SK-N-SH (cell line): ENCODE data around the gene CPZ. TPM values are rescaled to one million over a fixed set of nuclear protein-coding genes. Genes with fewer than 3 reads are reported as not detected.

Experiments used
- CTCF ChIA-PET: fragments of 300-600, 350-600 bp; formaldehyde crosslinking; extraction: SDS; loops from one replicate; lab custom pipeline; 2021; lab: Yijun Ruan, JAX
- POLR2A ChIA-PET: fragments of 350-600 bp; sonication (Branson Sonifier 250); formaldehyde crosslinking; extraction: SDS; loops from one replicate; lab custom pipeline; 2020; ENCODE audit warnings: antibody characterized with exemption, inconsistent platforms; lab: Yijun Ruan, JAX
- DNase-seq: peaks from one replicate; pipeline ENCODE4 v3.0.0; 2012
- H2AFZ ChIP-seq: fragments of 200-600 bp; sonication (generic); 2 replicates; pipeline ENCODE4 v1.8.1; 2016; ENCODE audit warnings: antibody characterized with exemption, mild to moderate bottlenecking, low read depth
- H3F3A ChIP-seq: fragments of 200-600 bp; sonication (generic); replicated peaks from 2 replicates; pipeline ENCODE3; 2016; ENCODE audit warnings: antibody characterized with exemption, mild to moderate bottlenecking; ENCODE audit not compliant: insufficient read depth
- H3K27ac ChIP-seq, 2 experiments: fragments of 200-500 bp in 1 of 2; fragments of 200-600 bp in 1 of 2; sonication (Bioruptor generic) in 1 of 2; sonication (generic), shearing (Covaris generic) in 1 of 2; 2 replicates each; pipeline versions ENCODE4 v1.5.1 to v1.6.1; 2014 to 2016; ENCODE audit warnings: low read depth in 2 of 2, inconsistent platforms in 1 of 2, low read length in 1 of 2, mild to moderate bottlenecking in 1 of 2, mixed read lengths in 1 of 2
- H3K27me3 ChIP-seq: fragments of 200-600 bp; sonication (generic), shearing (Covaris generic); 2 replicates; pipeline ENCODE4 v1.6.1; 2016; ENCODE audit warnings: mixed run types; ENCODE audit not compliant: insufficient read depth
- H3K36me3 ChIP-seq, 2 experiments: fragments of 200-500 bp in 1 of 2; fragments of 200-600 bp in 1 of 2; sonication (Bioruptor generic) in 1 of 2; sonication (generic) in 1 of 2; replicated peaks in 1 of 2; 2 replicates each; pipeline versions ENCODE3 to v1.5.1; 2014 to 2016; ENCODE audit warnings: low read length in 1 of 2, mild to moderate bottlenecking in 1 of 2; ENCODE audit not compliant: insufficient read depth in 2 of 2, control insufficient read depth in 1 of 2
- H3K4me1 ChIP-seq, 2 experiments: fragments of 200-500 bp in 1 of 2; fragments of 200-600 bp in 1 of 2; sonication (Bioruptor generic) in 1 of 2; sonication (generic), shearing (Covaris generic) in 1 of 2; 2 replicates each; pipeline versions ENCODE4 v1.5.1 to v1.6.1; 2014 to 2016; ENCODE audit warnings: low read depth in 1 of 2, low read length in 1 of 2, mixed run types in 1 of 2; ENCODE audit not compliant: insufficient read depth in 2 of 2, control insufficient read depth in 1 of 2
- H3K4me2 ChIP-seq: fragments of 200-600 bp; sonication (generic), shearing (Covaris generic); 2 replicates; pipeline ENCODE4 v1.6.1; 2017; ENCODE audit warnings: mixed run types
- H3K4me3 ChIP-seq, 2 experiments: fragments of 200-500 bp in 1 of 2; fragments of 200-600 bp in 1 of 2; sonication (Bioruptor generic) in 1 of 2; sonication (generic), shearing (Covaris generic) in 1 of 2; 2 replicates each; pipeline versions ENCODE4 v1.5.1 to v1.8.1; 2014 to 2016; ENCODE audit warnings: low read depth in 2 of 2, inconsistent platforms in 1 of 2, low read length in 1 of 2, mild to moderate bottlenecking in 1 of 2, mixed read lengths in 1 of 2, moderate library complexity in 1 of 2
- H3K79me2 ChIP-seq: fragments of 200-600 bp; sonication (generic); 2 replicates; pipeline ENCODE4 v1.8.1; 2017; ENCODE audit warnings: mild to moderate bottlenecking; ENCODE audit not compliant: insufficient read depth
- H3K9ac ChIP-seq: fragments of 200-600 bp; sonication (generic); 2 replicates; pipeline ENCODE4 v1.6.1; 2017; ENCODE audit warnings: mixed run types
- H3K9me2 ChIP-seq: fragments of 200-600 bp; sonication (generic); 2 replicates; pipeline ENCODE4 v1.6.1; 2017; ENCODE audit warnings: mixed run types
- H3K9me3 ChIP-seq: fragments of 200-600 bp; sonication (generic); 2 replicates; pipeline ENCODE4 v1.6.1; 2017; ENCODE audit warnings: mixed run types, mild to moderate bottlenecking, moderate library complexity
- H4K20me1 ChIP-seq: fragments of 200-600 bp; sonication (generic); 2 replicates; pipeline ENCODE4 v1.6.1; 2017; ENCODE audit warnings: mild to moderate bottlenecking, mixed run types; ENCODE audit not compliant: insufficient read depth
- CHD2 ChIP-seq: fragments of 150-350 bp; IDR thresholded peaks from 2 replicates; pipeline ENCODE4 v1.6.1; 2018; ENCODE audit warnings: low read length; ENCODE audit not compliant: partially characterized antibody
- ELF1 ChIP-seq: IDR thresholded peaks from 2 replicates; pipeline ENCODE4 v1.4.0; 2012
- FOSL2 ChIP-seq: IDR thresholded peaks from 2 replicates; pipeline ENCODE4 v1.4.0; 2012; ENCODE audit warnings: low read depth, mild to moderate bottlenecking, moderate library complexity, borderline replicate concordance
- GABPA ChIP-seq: IDR thresholded peaks from 2 replicates; pipeline ENCODE4 v1.4.0; 2012; ENCODE audit warnings: low read depth, mild to moderate bottlenecking
- GATA2 ChIP-seq: sonication (generic); formaldehyde crosslinking; IDR thresholded peaks from 2 replicates; pipeline ENCODE4 v1.5.0; 2020; ENCODE audit warnings: mild to moderate bottlenecking, missing genetic modification reagents
- JUND ChIP-seq: IDR thresholded peaks from 2 replicates; pipeline ENCODE4 v1.4.0; 2012
- MEF2A ChIP-seq: IDR thresholded peaks from 2 replicates; pipeline ENCODE4 v1.4.0; 2012; ENCODE audit warnings: low read depth, borderline replicate concordance
- MXI1 ChIP-seq: IDR thresholded peaks from 2 replicates; pipeline ENCODE4 v1.6.1; 2012; ENCODE audit warnings: mild to moderate bottlenecking, low read depth, low read length, improper control_type of control experiment
- NFIC ChIP-seq: IDR thresholded peaks from 2 replicates; pipeline ENCODE4 v1.4.0; 2012; ENCODE audit warnings: borderline replicate concordance
- NRF1 ChIP-seq: IDR thresholded peaks from 2 replicates; pipeline ENCODE4 v1.6.1; 2012; ENCODE audit warnings: low read depth, mild to moderate bottlenecking, low read length
- RAD21 ChIP-seq: IDR thresholded peaks from 2 replicates; pipeline ENCODE4 v1.6.1; 2012; ENCODE audit warnings: mild to moderate bottlenecking, low read length
- RFX5 ChIP-seq: IDR thresholded peaks from 2 replicates; pipeline ENCODE4 v1.6.1; 2012; ENCODE audit warnings: mild to moderate bottlenecking, improper control_type of control experiment, low read length
- RXRA ChIP-seq: IDR thresholded peaks from 2 replicates; pipeline ENCODE4 v1.4.0; 2012; ENCODE audit warnings: low read depth, mild to moderate bottlenecking, borderline replicate concordance
- SIN3A ChIP-seq: IDR thresholded peaks from 2 replicates; pipeline ENCODE4 v1.6.1; 2012; ENCODE audit warnings: low read depth, mild to moderate bottlenecking, low read length, moderate library complexity, borderline replicate concordance
- TEAD4 ChIP-seq: IDR thresholded peaks from 2 replicates; pipeline ENCODE4 v1.4.0; 2012; ENCODE audit warnings: mild to moderate bottlenecking, borderline replicate concordance; ENCODE audit not compliant: insufficient read depth
- YY1 ChIP-seq: IDR thresholded peaks from 2 replicates; pipeline ENCODE4 v1.4.0; 2012; ENCODE audit warnings: low read depth, mild to moderate bottlenecking
- WGBS: methylation state at CpG from one replicate; pipeline ENCODE4 v1.1.6; 2017; ENCODE audit warnings: low lambda C conversion rate; 5-methylcytosine and 5-hydroxymethylcytosine counted together
- polyA plus RNA-seq, 3 experiments: library from polyadenylated mRNA; depleted of rRNA; stranded (reverse); fragments of >200 nt; gene quantifications; 2 replicates each; pipeline ENCODE4 v1.2.3, GENCODE V29; 2012
- TF ChIP-seq, protein P1 (sequence below): IDR thresholded peaks from 2 replicates; pipeline ENCODE4 v1.4.0; 2012; ENCODE audit warnings: low read depth, borderline replicate concordance
- TF ChIP-seq, protein P2 (sequence below): fragments of 150-350 bp; IDR thresholded peaks from 2 replicates; pipeline ENCODE4 v1.6.1; 2017; ENCODE audit warnings: antibody characterized with exemption, low read length, low read depth, borderline replicate concordance
- TF ChIP-seq, protein P3 (sequence below): fragments of 150-350 bp; IDR thresholded peaks from 2 replicates; pipeline ENCODE4 v1.6.1; 2016; ENCODE audit warnings: mild to moderate bottlenecking, low read depth, low read length
- TF ChIP-seq, protein P4 (sequence below): IDR thresholded peaks from 2 replicates; pipeline ENCODE4 v1.6.1; 2012; ENCODE audit warnings: mild to moderate bottlenecking, low read depth, low read length, moderate library complexity
- TF ChIP-seq, protein P5 (sequence below): IDR thresholded peaks from 2 replicates; pipeline ENCODE4 v1.4.0; 2012; ENCODE audit warnings: low read depth

Gene CPZ
- polyA plus RNA-seq, 1 of the 3 experiments (the other 2 are of a cell fraction) = not detected

DNA sequence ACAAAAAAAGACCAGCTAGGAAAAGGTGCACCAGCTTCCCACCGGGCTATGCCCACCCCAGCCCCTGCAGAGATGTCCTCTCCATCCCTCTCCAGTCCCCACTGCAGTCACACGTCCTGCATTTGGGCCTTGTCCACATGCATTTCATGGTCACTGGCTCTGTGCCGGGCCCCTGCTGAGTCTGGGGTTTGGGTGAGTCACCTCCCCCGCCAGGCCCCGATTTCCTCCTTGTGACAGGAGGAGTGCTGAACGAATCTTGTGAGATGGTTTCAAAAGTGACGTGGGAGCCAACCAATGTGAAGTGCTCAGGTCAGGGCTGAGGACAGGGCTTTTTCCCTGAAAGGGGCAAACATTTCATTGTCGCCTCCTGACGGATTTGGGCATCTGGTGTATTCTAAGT lies 7.1 kb downstream of the CPZ start:
- ChIA-PET CTCF (interaction anchor here (1.3 to 3.8 kb wide), 2 partner anchors 8 to 318 kb away, joined by 3 to 67 read pairs; no protein-coding TSS in a partner anchor), POLR2A (interaction anchor here (1.4 kb wide), 1 partner anchor 168 kb away, joined by 3 read pairs; no protein-coding TSS in a partner anchor)
- Histone ChIP-seq H3K36me3 (no peaks in the 10 kb centered on the region), H3K9me2 (no peaks in the 10 kb centered on the region), H3K4me1 (peaks cover 0 to 30% of the 10 kb centered on the region in 2 experiments; a peak in 1 of 4 replicates), H4K20me1 (no peaks in the 10 kb centered on the region), H3K4me2 (no peak overlapping the region), H3K27ac (no peak overlapping the region), H3K27me3 (no peaks in the 10 kb centered on the region), H3K4me3 (no peak overlapping the region), H3K9me3 (no peaks in the 10 kb centered on the region), H3K9ac (no peak overlapping the region), H3K79me2 (no peaks in the 10 kb centered on the region), H3F3A (no peaks in the 10 kb centered on the region), H2AFZ (no peak overlapping the region)
- WGBS = 48% methylated on average over 8 of the region's 9 CpGs
- TF ChIP-seq GABPA (no peak), MEF2A (no peak)
- TF ChIP-seq, protein P1, sequence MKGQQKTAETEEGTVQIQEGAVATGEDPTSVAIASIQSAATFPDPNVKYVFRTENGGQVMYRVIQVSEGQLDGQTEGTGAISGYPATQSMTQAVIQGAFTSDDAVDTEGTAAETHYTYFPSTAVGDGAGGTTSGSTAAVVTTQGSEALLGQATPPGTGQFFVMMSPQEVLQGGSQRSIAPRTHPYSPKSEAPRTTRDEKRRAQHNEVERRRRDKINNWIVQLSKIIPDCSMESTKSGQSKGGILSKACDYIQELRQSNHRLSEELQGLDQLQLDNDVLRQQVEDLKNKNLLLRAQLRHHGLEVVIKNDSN = no peak
- DNase-seq = no peak

DNA sequence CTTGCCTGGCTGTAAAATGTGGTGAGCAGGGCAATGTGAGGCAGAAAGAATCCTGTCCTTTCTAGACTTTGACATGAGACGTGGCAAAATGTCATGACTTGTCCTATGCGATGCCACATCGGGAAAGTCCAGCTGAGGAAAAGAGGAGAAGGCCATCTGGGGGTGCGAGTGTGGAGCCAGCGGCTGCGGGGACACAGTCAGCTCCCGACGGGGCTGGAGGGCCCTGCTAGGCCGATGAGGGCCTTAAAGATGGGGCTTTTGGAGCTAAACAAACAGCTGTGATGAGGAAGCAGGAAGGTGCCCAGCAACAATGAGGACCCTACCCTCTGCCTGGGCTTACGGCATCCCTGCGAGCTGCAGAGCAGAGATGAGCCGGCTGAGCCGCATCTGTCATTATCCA lies 7.7 kb downstream of the CPZ start:
- POLR2A ChIA-PET = interaction anchor here (1.4 kb wide), 1 partner anchor 168 kb away, joined by 3 read pairs; no protein-coding TSS in a partner anchor
- no peak for TF ChIP-seq CHD2
- TF ChIP-seq ELF1 = no peak
- TF ChIP-seq GATA2 (CRISPR knock-in tag) = no peak
- TF ChIP-seq, protein P2, sequence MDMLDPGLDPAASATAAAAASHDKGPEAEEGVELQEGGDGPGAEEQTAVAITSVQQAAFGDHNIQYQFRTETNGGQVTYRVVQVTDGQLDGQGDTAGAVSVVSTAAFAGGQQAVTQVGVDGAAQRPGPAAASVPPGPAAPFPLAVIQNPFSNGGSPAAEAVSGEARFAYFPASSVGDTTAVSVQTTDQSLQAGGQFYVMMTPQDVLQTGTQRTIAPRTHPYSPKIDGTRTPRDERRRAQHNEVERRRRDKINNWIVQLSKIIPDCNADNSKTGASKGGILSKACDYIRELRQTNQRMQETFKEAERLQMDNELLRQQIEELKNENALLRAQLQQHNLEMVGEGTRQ = no peak
- no peak for TF ChIP-seq NFIC
- no peak for TF ChIP-seq TEAD4
- no peak for TF ChIP-seq MXI1
- TF ChIP-seq YY1 = no peak
- TF ChIP-seq JUND = no peak
- TF ChIP-seq RXRA = no peak
- no peak for TF ChIP-seq FOSL2
- no peak for TF ChIP-seq SIN3A
- TF ChIP-seq RFX5 = no peak
- TF ChIP-seq RAD21 = no peak
- no peak for TF ChIP-seq NRF1
- TF ChIP-seq, protein P1 = no peak
- TF ChIP-seq, protein P3, sequence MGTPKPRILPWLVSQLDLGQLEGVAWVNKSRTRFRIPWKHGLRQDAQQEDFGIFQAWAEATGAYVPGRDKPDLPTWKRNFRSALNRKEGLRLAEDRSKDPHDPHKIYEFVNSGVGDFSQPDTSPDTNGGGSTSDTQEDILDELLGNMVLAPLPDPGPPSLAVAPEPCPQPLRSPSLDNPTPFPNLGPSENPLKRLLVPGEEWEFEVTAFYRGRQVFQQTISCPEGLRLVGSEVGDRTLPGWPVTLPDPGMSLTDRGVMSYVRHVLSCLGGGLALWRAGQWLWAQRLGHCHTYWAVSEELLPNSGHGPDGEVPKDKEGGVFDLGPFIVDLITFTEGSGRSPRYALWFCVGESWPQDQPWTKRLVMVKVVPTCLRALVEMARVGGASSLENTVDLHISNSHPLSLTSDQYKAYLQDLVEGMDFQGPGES = no peak
- TF ChIP-seq, protein P4, sequence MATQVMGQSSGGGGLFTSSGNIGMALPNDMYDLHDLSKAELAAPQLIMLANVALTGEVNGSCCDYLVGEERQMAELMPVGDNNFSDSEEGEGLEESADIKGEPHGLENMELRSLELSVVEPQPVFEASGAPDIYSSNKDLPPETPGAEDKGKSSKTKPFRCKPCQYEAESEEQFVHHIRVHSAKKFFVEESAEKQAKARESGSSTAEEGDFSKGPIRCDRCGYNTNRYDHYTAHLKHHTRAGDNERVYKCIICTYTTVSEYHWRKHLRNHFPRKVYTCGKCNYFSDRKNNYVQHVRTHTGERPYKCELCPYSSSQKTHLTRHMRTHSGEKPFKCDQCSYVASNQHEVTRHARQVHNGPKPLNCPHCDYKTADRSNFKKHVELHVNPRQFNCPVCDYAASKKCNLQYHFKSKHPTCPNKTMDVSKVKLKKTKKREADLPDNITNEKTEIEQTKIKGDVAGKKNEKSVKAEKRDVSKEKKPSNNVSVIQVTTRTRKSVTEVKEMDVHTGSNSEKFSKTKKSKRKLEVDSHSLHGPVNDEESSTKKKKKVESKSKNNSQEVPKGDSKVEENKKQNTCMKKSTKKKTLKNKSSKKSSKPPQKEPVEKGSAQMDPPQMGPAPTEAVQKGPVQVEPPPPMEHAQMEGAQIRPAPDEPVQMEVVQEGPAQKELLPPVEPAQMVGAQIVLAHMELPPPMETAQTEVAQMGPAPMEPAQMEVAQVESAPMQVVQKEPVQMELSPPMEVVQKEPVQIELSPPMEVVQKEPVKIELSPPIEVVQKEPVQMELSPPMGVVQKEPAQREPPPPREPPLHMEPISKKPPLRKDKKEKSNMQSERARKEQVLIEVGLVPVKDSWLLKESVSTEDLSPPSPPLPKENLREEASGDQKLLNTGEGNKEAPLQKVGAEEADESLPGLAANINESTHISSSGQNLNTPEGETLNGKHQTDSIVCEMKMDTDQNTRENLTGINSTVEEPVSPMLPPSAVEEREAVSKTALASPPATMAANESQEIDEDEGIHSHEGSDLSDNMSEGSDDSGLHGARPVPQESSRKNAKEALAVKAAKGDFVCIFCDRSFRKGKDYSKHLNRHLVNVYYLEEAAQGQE = no peak
- TF ChIP-seq, protein P5, sequence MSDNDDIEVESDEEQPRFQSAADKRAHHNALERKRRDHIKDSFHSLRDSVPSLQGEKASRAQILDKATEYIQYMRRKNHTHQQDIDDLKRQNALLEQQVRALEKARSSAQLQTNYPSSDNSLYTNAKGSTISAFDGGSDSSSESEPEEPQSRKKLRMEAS = no peak
- WGBS = 72% methylated on average over 10 of the region's 13 CpGs
- Histone ChIP-seq H3K4me1 (peaks cover 0 to 30% of the 10 kb centered on the region in 2 experiments; a peak in 1 of 4 replicates), H3K9me2 (no peaks in the 10 kb centered on the region), H2AFZ (no peak overlapping the region), H3K27me3 (no peaks in the 10 kb centered on the region), H3K9ac (no peak overlapping the region), H3K79me2 (no peaks in the 10 kb centered on the region), H4K20me1 (no peaks in the 10 kb centered on the region), H3K9me3 (no peaks in the 10 kb centered on the region), H3K4me2 (no peak overlapping the region), H3F3A (no peaks in the 10 kb centered on the region), H3K36me3 (no peaks in the 10 kb centered on the region), H3K4me3 (no peak overlapping the region), H3K27ac (no peak overlapping the region)
- DNase-seq = no peak
- CTCF ChIA-PET = interaction anchor here (0.9 to 1.3 kb wide), 2 partner anchors 10 to 317 kb away, joined by 3 to 4 read pairs; no protein-coding TSS in a partner anchor
